AG20443 (cell line): ENCODE results near the gene WWTR1.

Experiments used
- DNase-seq: peaks from one replicate; pipeline ENCODE4 v3.0.0; 2012; ENCODE audit warnings: low spot score, mixed read lengths

Gene WWTR1

GRCh38 chr3:149657926-149658743 lies at the start of gene WWTR1:
TSS of gene WWTR1 (minus strand) at chr3:149658025. CDS start at chr3:149657306, 719 bp downstream.
- DNase-seq = peak; percentile 91

DNA sequence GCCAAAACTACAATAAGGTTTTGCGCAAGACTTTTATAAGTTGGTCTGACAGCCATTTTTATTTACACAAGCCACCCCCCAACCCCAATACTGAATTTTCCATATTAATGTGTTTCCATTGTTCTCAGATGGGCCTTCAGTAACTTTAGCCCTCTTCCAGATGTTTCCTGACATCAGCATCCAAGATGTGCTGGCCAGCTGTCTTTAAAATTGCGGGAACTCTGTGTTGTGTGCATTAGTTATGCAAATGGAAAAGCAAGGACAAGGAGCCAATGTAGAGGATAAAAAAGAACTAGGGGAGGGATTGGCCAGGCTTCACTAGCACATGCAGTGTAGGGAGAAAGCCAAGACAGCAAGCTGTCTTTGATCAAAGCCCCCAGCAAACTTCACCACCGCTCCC lies 49.1 kb upstream of the WWTR1 start:
- DNase-seq = no peak

GRCh38 chr3:149705416-149705815 lies 47.6 kb upstream of the WWTR1 start:
- DNase-seq = no peak

- peak; percentile 50 for DNase-seq
Measured at GRCh38 chr3:149703466-149703865, 45.6 kb upstream of the WWTR1 start.

DNA sequence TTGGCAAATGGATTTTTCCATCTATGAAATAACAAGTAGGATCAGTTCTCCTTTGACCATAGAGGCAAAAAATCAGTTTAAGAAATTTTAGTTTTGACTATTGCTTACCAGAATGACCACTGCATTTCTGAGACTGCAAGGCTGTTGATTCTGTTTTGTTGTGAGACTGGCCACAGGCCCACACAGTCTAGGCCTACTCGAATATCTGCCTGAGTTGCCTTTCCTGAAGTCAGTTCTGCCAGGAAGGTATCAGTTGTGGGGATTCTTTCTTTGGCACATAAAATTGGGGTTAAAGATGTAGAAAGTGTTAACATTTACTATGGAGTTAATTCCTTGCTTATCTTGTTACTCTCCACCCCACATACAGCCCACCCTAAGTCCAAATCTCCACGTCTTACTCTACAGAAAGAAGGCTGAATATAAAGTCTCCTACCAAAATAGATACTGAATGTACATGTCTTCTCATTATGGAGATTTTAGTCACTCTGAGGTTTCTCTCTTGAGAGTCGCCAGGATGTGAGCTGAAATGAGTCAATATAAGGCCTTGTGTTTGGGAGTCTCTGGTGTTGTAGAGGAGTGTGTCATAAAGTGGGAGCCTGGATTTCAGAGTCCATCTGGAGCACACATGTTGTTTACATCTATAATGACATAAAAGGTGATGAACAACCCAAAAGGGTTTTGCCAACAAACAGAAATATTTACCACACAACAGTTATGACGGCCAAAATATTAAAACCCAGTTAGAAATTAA lies 45.0 kb upstream of the WWTR1 start:
- DNase-seq = peak; percentile 81

DNA sequence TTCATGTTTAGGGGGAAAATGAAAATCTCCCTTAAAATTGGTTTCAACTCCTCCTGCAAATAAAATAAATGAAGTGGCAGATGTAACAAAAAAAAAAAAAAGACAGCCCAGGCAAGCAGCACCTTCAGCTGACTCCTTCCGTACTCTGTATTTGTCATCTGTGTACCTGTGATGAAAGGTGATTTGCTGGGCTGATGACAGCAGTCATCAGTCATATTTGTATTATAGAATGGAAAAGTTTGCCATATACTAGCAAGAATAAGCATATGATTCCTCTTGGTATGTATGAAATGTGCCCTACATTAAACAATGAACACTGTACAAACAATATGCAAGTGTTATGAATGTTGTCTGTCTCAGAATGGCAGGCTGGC lies 44.1 kb upstream of the WWTR1 start:
- DNase-seq = no peak

- peak; percentile 22 for DNase-seq
Measured at GRCh38 chr3:149701206-149701976, 43.6 kb upstream of the WWTR1 start.

DNA sequence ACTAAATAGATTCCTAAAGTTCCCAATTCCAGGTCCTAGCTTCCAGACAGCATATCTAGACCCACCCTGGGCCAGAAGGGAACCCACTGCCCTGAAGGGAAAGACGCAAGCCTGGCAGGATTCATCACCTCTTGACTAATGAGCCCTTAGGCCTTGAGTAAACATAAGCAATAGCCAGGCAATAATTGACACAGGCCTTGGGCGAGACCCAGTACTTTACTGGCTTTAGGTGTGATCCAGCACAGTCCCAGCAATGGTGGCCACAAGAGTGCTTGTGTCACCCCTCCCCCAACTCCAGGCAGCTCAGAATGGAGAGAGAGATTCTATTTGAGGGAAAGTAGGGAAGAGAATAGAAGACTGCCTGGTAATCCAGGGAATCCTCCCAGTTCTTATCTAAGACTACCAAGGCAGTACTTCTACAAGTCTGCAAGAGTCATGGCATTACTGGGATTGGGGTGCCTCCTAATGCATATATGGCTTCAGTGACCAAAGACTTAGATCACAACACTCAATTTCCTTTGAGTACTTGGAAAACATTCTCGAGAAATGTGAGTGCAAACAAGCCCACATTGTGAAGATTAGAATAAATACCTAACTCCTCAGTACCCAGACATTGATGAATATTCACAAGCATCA lies 30.4 kb upstream of the WWTR1 start:
- no peak for DNase-seq

GRCh38 chr3:149686996-149687395 lies 29.2 kb upstream of the WWTR1 start:
- no peak for DNase-seq

GRCh38 chr3:149678351-149678950 lies 20.6 kb upstream of the WWTR1 start:
- DNase-seq = no peak

GRCh38 chr3:149673393-149673792 lies 15.6 kb upstream of the WWTR1 start:
- DNase-seq = peak; percentile 58

- no peak for DNase-seq
Measured at GRCh38 chr3:149670742-149671492, 13.1 kb upstream of the WWTR1 start.

DNA sequence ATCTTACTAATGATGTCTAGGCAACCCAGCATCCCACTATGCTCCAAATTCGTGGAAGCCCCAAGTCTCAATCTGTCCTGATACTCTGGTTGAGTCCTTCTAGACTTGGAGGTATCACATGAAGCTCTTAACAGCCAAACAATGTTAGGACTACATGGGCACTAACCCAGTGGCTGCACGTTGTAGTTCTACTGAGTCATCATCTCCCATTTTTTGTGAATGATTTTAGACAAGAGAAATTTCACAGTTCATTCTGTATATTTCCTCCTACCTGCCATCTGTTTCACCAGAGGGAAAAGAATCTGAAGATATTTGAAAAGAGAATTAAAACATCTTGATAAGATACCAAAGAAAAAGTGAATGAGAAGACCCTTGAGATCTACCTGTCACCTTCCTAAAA lies 9.8 kb upstream of the WWTR1 start:
- DNase-seq = peak; percentile 39

GRCh38 chr3:149663966-149664365 lies 6.1 kb upstream of the WWTR1 start:
- DNase-seq = no peak

DNA sequence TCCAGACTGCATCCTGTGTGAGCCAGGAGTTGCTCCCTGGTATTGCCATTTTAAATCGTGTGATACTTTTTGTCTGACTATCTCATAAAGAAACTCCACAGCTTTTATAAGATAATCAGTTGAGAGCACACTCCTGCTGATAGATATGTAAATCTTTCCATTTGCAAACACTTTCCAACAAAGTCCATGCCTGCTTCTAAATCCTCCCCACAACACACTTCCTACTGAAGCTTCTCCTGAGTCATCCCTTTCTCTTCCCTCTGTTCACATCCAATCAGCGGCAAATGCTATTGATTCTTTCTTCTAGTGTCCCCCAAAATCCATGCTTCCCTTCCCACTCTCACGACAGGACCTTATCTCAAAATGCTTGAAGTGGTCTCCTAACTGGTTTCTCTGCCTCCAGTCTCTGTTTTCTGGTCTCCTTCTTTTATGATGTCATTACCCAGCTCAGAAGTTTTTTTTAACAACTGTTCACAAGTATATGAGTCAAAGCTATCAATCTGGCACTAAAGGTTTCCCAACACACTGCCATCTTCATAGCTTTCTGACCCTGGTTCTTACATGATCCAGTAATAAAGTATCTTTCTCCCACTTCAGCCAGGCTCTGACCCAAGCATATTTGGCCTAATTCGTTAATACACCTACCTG lies 4.5 kb upstream of the WWTR1 start:
- no peak for DNase-seq

DNA sequence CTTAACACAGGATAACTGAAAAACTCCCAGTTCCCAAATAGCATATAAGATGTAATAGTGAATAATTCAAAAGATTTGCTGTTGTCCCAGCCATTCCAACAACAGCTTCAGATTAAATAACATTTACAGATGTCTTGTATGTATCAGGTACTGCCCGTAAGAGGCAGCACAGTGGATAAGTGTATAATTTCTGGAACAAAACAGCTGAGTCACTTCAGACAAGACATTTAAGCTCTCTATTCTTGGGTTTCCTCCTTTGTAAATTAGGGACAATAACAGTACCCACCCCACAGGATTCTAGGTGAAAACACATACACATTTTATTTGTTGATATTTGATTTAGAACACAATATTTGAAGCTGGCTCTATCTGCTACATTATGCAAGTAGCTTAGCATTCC lies 2.6 kb upstream of the WWTR1 start:
- no peak for DNase-seq

GRCh38 chr3:149658744-149659497 lies 1.1 kb upstream of the WWTR1 start:
- DNase-seq = peak; percentile 80

DNA sequence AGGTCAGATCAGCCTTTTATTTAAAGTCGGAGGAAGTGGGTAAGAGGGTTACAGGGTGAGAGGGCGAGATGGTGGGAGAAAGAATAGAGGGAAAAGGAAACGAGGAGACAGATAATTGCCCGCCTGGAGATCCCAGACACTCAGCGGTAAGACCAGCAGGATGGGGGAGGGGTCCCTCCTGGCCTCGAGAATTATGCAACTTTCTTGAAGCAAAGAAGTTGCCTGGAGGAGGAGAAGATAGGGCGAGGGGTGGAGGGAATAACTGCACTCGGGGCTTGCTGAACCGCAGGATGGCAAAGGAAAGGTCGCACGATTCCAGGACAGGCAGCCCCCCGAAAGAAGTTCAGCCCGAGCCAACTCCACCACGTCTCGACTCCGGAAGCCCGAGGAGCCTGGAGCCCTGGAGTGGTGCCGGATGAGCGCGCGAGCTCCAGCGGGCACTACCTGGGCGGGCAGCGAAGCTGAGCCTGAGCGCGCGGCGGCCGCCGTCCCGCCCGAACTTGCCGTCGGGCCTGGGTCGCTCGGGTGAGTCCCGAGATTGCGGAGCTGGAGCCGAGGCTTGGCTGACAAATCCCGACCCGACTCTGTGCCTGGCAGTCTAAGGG lies 402 bp downstream of the WWTR1 start:
- DNase-seq = peak; percentile 71
